PC-9 (cell line): ENCODE data around the gene ISOC2. TPM values are rescaled to one million over a fixed set of nuclear protein-coding genes. Genes with fewer than 3 reads are reported as not detected.

Experiments
- BruUV-seq: library from RNA; stranded (reverse); fragments of 400-500 nt; replicated peaks from 2 replicates; lab custom pipeline; 2021; lab: Mats Ljungman, UMichigan
- CTCF ChIA-PET: fragments of 300-600 bp; sonication (Branson Sonifier 250); formaldehyde crosslinking; loops from one replicate; lab custom pipeline; 2022; ENCODE audit warnings: antibody characterized with exemption; lab: Charles Lee
- POLR2A ChIA-PET: fragments of 300-600 bp; sonication (Branson Sonifier 250); formaldehyde crosslinking; loops from one replicate; lab custom pipeline; 2022; ENCODE audit warnings: antibody characterized with exemption; ENCODE audit not compliant: unreplicated experiment; lab: Charles Lee
- DNase-seq, 2 experiments: peaks; one replicate each; pipeline versions ENCODE4 v3.0.0 to v3.0.0-alpha.2; 2015 to 2022; ENCODE audit warnings: mixed read lengths in 1 of 2
- H2AFZ ChIP-seq: fragments of 200-600 bp; sonication (generic); 2 replicates; pipeline ENCODE4 v1.8.1; 2017; ENCODE audit warnings: antibody characterized with exemption
- H3F3A ChIP-seq: fragments of 200-600 bp; sonication (generic); 2 replicates; pipeline ENCODE4 v1.8.1; 2017; ENCODE audit warnings: antibody characterized with exemption, mild to moderate bottlenecking, low read depth; ENCODE audit not compliant: insufficient read depth
- H3K27ac ChIP-seq: fragments of 200-600 bp; sonication (generic); 2 replicates; pipeline ENCODE4 v1.6.1; 2016; ENCODE audit warnings: mixed run types
- H3K27me3 ChIP-seq: fragments of 200-600 bp; sonication (generic); 2 replicates; pipeline ENCODE4 v1.6.1; 2016; ENCODE audit warnings: low read depth, mixed run types; ENCODE audit not compliant: insufficient read depth
- H3K36me3 ChIP-seq: fragments of 200-600 bp; sonication (generic); 2 replicates; pipeline ENCODE4 v1.6.1; 2016; ENCODE audit warnings: low read depth, mixed run types
- H3K4me1 ChIP-seq: fragments of 200-600 bp; sonication (generic); replicated peaks from 2 replicates; pipeline ENCODE4 v1.6.1; 2016; ENCODE audit warnings: mixed run types; ENCODE audit not compliant: insufficient read depth
- H3K4me2 ChIP-seq: fragments of 200-600 bp; sonication (generic); 2 replicates; pipeline ENCODE4 v1.6.1; 2017; ENCODE audit warnings: mixed run types
- H3K4me3 ChIP-seq: fragments of 200-600 bp; sonication (generic); 2 replicates; pipeline ENCODE4 v1.6.1; 2016; ENCODE audit warnings: mixed run types
- H3K79me2 ChIP-seq: fragments of 200-600 bp; sonication (generic); 2 replicates; pipeline ENCODE4 v1.6.1; 2017; ENCODE audit warnings: low read depth, mixed run types
- H3K9me2 ChIP-seq: fragments of 200-600 bp; sonication (generic); 2 replicates; pipeline ENCODE4 v1.8.1; 2017; ENCODE audit warnings: mild to moderate bottlenecking; ENCODE audit not compliant: insufficient read depth
- H3K9me3 ChIP-seq: fragments of 200-600 bp; sonication (generic); 2 replicates; pipeline ENCODE4 v1.8.1; 2016; ENCODE audit warnings: low read depth; ENCODE audit not compliant: insufficient read depth
- H4K20me1 ChIP-seq: fragments of 200-600 bp; sonication (generic); 2 replicates; pipeline ENCODE4 v1.8.1; 2017; ENCODE audit not compliant: insufficient read depth
- CTCF ChIP-seq: fragments of 200-600 bp; sonication (generic); conservative IDR thresholded peaks from 2 replicates; pipeline ENCODE4 v1.6.1; 2017; ENCODE audit warnings: mixed run types, antibody characterized with exemption, mild to moderate bottlenecking, moderate library complexity
- EZH2 ChIP-seq: fragments of 200-600 bp; sonication (generic); IDR thresholded peaks from 2 replicates; pipeline ENCODE4 v1.8.0; 2017; ENCODE audit warnings: antibody characterized with exemption, low read depth
- intact Hi-C: fragments of 100-400 bp; cut with micrococcal nuclease; formaldehyde crosslinking; loops from one replicate; pipeline ENCODE4 v1.10.0; 2022; ENCODE audit not compliant: unreplicated experiment
- total RNA-seq: library from RNA; stranded (reverse); gene quantifications from 2 replicates; pipeline ENCODE4 v1.2.3, GENCODE V29; 2021

Gene ISOC2
- total RNA-seq, 1 experiment from 2014 or later = 92.4 TPM

DNA sequence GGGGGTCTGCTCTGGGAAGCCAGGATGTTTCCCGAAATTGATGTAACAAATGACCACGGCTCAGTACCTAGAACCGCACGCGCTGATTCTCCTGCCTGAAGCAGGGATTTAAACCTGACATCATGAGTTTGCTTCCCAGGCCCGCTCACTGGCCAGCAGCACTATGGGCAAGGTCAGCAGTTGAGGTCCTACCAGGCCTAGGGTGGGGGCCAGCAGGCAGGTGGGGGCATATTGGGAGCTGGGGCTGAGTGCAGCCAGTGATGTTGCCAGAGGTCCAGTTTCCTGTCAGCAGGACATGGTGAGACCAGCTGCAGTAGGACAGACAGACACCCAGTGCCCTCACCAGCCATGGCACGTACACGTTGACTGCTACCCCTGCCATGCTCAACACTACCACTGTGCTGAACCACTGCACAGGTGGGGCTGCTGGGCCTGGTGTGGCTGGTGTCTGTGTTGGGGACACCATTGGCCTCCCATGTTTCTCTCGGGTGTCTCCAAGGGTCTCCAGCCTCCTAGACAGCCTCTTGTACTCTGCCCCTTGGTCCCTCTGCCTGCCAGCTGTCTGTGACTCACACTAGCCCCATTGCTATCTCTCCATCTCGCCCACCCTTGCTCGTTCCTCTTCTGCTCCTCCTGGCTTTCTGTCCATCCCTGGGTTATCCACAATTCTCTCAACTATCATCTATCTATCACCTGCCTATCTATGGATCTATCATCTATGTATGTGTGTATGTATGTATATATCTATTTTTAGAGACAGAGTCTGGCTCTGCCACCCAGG, 4.2 kb upstream of the ISOC2 start:
- no peaks in the 10 kb centered on the region for H3K9me3 ChIP-seq
- ChIA-PET CTCF (no interaction called here), POLR2A (no interaction called here)
- H3K4me1 ChIP-seq = peaks cover 13% of the 10 kb centered on the region
- H3K4me3 ChIP-seq = no peak overlapping the region
- no peak overlapping the region for H2AFZ ChIP-seq
- TF ChIP-seq EZH2 (no peak), CTCF (no peak)
- no peaks in the 10 kb centered on the region for H3K27me3 ChIP-seq
- BruUV-seq = no TSS peak
- no peaks in the 10 kb centered on the region for H3K36me3 ChIP-seq
- H3K9me2 ChIP-seq = no peaks in the 10 kb centered on the region
- intact Hi-C loops = no loop called here
- peaks cover 2% of the 10 kb centered on the region for H4K20me1 ChIP-seq
- peaks cover 4% of the 10 kb centered on the region; the same call in 1 of the 2 replicates for H3K79me2 ChIP-seq
- no peak overlapping the region for H3K27ac ChIP-seq
- H3K4me2 ChIP-seq = no peak overlapping the region
- DNase-seq = no peak
- peaks cover 31% of the 10 kb centered on the region for H3F3A ChIP-seq

DNA sequence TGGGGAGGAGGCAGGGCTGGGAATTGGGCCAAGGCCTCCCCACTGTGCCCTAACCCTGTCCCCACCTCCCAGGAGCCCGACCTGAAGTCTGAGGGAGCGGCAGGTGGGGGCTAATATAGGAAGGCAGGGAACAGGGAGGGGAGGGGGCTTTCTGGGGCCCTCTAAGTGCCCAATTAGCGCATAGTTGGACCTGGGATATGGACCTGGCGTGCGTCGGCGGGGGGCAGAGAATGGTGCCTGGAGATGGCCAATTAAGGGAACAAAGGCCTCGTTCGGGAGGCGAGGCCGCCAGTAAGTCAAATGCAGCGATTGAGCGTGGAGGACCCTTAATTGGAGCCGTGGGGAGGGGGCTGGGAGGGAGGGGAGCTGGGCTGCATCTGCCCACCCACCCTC, 3.2 kb upstream of the ISOC2 start, which contains the start of gene C19orf85:
C19orf85 (minus strand) TSS at position 90 of the 393 bp plus-strand sequence. CDS start 197 bp downstream, outside the sequence.
- TF ChIP-seq CTCF = no peak
- no peak for TF ChIP-seq EZH2
- DNase-seq = no peak
- POLR2A ChIA-PET = no interaction called here
- Histone ChIP-seq H4K20me1 (peaks cover 12% of the 10 kb centered on the region), H3K27ac (no peak within 1 kb of the TSS), H3F3A (peaks cover 37% of the 10 kb centered on the region; the same call in 1 of the 2 replicates), H3K27me3 (no peaks in the 10 kb centered on the region), H3K4me1 (peaks cover 19% of the 10 kb centered on the region), H3K9me3 (no peaks in the 10 kb centered on the region), H2AFZ (no peak within 1 kb of the TSS), H3K4me2 (no peak within 1 kb of the TSS), H3K4me3 (no peak within 1 kb of the TSS), H3K36me3 (no peaks in the 10 kb centered on the region), H3K79me2 (peaks cover 7% of the 10 kb centered on the region; the same call in 1 of the 2 replicates), H3K9me2 (no peaks in the 10 kb centered on the region)
- no TSS peak for BruUV-seq
- intact Hi-C loops = loop anchor here (5.0 kb wide), 1 partner anchor 33 kb away; no protein-coding TSS in a partner anchor
- CTCF ChIA-PET = no interaction called here

- POLR2A ChIA-PET = no interaction called here
- no peak overlapping the region for H3K27ac ChIP-seq
- H3F3A ChIP-seq = peaks cover 36% of the 10 kb centered on the region; the same call in 1 of the 2 replicates
- intact Hi-C loops = loop anchor here (5.0 kb wide), 1 partner anchor 33 kb away; no protein-coding TSS in a partner anchor
- no peak overlapping the region for H3K4me2 ChIP-seq
- peaks cover 12% of the 10 kb centered on the region; the same call in 1 of the 2 replicates for H3K79me2 ChIP-seq
- no TSS peak for BruUV-seq
- H3K4me1 ChIP-seq = peaks cover 19% of the 10 kb centered on the region
- CTCF ChIA-PET = no interaction called here
- H3K27me3 ChIP-seq = no peaks in the 10 kb centered on the region
- no peaks in the 10 kb centered on the region for H3K36me3 ChIP-seq
- no peaks in the 10 kb centered on the region for H3K9me3 ChIP-seq
- DNase-seq = no peak
- no peaks in the 10 kb centered on the region for H3K9me2 ChIP-seq
- H2AFZ ChIP-seq = no peak overlapping the region
- peaks cover 15% of the 10 kb centered on the region for H4K20me1 ChIP-seq
- TF ChIP-seq EZH2 = no peak
- no peak for TF ChIP-seq CTCF
- no peak overlapping the region for H3K4me3 ChIP-seq
Observed at GRCh38 chr19:55464039-55464661, 2.7 kb upstream of the ISOC2 start.
